Chondrocyte (in vitro differentiated cells): ENCODE data around the gene PI4K2A. TPM values are rescaled to one million over a fixed set of nuclear protein-coding genes. Genes with fewer than 3 reads are reported as not detected.

Experiments used
- DNase-seq: peaks from one replicate; pipeline ENCODE4 v3.0.0; 2021; ENCODE audit warnings: mixed read lengths, low spot score
- H3K27ac Mint-ChIP-seq: one replicate; pipeline ENCODE4 v1.8.0; 2021; ENCODE audit warnings: mild to moderate bottlenecking, moderate library complexity, mixed read lengths; ENCODE audit not compliant: unreplicated experiment
- H3K27me3 Mint-ChIP-seq: 2 replicates; pipeline ENCODE4 v1.8.0; 2021; ENCODE audit warnings: low read depth, mixed read lengths
- H3K36me3 Mint-ChIP-seq: 2 replicates; pipeline ENCODE4 v1.8.0; 2021; ENCODE audit warnings: low read depth, mixed read lengths
- H3K4me1 Mint-ChIP-seq: 2 replicates; pipeline ENCODE4 v1.8.0; 2021; ENCODE audit warnings: low read depth, mild to moderate bottlenecking, mixed read lengths
- H3K4me3 Mint-ChIP-seq: one replicate; pipeline ENCODE4 v1.8.0; 2021; ENCODE audit warnings: mild to moderate bottlenecking, moderate library complexity, mixed read lengths; ENCODE audit not compliant: unreplicated experiment
- H3K9me3 Mint-ChIP-seq: 2 replicates; pipeline ENCODE4 v1.8.0; 2021; ENCODE audit warnings: low read depth, mixed read lengths
- total RNA-seq: library from RNA; stranded (reverse); gene quantifications from 3 replicates; pipeline ENCODE4 v1.2.1, GENCODE V29; 2021
- TF ChIP-seq, protein P1 (sequence below): fragments of 200-600 bp; sonication (generic); IDR thresholded peaks from 2 replicates; pipeline ENCODE4 v1.5.0; 2021; ENCODE audit warnings: antibody characterized with exemption, mild to moderate bottlenecking, moderate library complexity

Gene PI4K2A
- total RNA-seq, 1 donor from 2014 or later, result 20.1 TPM

DNA sequence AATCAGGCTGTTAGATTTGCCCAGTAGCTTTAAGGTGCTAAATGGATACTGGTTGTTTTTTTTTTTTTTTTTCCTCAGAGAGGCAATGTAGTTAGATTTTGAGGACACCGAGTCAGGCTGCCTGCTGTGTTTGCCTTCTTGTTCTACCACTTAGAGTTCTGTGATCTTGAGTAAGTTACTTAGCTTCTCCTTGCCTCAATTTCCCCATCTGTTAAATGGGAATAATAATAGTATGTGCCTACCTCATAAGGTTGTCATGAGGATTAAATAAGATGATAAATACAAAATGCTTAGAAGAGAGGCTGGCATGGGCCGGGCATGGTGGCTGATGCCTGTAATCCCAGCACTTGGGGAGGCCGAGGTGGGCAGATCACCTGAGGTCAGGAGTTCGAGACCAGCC, 21.7 kb upstream of the PI4K2A start:
- TF ChIP-seq, protein P1, sequence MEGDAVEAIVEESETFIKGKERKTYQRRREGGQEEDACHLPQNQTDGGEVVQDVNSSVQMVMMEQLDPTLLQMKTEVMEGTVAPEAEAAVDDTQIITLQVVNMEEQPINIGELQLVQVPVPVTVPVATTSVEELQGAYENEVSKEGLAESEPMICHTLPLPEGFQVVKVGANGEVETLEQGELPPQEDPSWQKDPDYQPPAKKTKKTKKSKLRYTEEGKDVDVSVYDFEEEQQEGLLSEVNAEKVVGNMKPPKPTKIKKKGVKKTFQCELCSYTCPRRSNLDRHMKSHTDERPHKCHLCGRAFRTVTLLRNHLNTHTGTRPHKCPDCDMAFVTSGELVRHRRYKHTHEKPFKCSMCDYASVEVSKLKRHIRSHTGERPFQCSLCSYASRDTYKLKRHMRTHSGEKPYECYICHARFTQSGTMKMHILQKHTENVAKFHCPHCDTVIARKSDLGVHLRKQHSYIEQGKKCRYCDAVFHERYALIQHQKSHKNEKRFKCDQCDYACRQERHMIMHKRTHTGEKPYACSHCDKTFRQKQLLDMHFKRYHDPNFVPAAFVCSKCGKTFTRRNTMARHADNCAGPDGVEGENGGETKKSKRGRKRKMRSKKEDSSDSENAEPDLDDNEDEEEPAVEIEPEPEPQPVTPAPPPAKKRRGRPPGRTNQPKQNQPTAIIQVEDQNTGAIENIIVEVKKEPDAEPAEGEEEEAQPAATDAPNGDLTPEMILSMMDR, result no peak
- no peak for DNase-seq
- no peaks in the 10 kb centered on the region for H3K4me1 Mint-ChIP-seq
- no peaks in the 10 kb centered on the region for H3K9me3 Mint-ChIP-seq
- peaks cover 6% of the 10 kb centered on the region for H3K36me3 Mint-ChIP-seq
- H3K27me3 Mint-ChIP-seq, result no peaks in the 10 kb centered on the region
- H3K4me3 Mint-ChIP-seq, result no peak overlapping the region
- H3K27ac Mint-ChIP-seq, result no peak overlapping the region

DNA sequence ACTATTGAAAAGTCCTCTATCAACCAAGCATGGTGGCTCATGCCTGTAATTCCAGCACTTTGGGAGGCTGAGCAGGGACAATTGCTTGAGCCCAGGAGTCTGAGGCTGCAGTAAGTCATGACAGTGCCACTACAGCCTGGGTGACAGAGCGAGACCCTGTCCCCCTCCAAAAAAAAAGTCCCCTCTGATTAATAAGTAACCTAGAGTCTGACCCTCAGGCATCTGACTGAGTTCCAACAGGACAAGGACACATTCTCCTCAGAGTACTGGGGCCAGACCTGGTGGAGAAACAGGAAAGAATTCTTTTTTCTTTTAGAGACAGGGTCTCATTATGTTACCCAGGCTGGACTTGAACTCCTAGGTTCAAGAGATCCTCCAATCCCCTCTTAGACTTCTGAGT, 17.2 kb upstream of the PI4K2A start:
- DNase-seq, result no peak
- TF ChIP-seq, protein P1, result no peak
- H3K4me1 Mint-ChIP-seq, result no peaks in the 10 kb centered on the region
- no peak overlapping the region for H3K27ac Mint-ChIP-seq
- no peaks in the 10 kb centered on the region for H3K36me3 Mint-ChIP-seq
- no peaks in the 10 kb centered on the region for H3K9me3 Mint-ChIP-seq
- H3K4me3 Mint-ChIP-seq, result no peak overlapping the region
- H3K27me3 Mint-ChIP-seq, result no peaks in the 10 kb centered on the region

DNA sequence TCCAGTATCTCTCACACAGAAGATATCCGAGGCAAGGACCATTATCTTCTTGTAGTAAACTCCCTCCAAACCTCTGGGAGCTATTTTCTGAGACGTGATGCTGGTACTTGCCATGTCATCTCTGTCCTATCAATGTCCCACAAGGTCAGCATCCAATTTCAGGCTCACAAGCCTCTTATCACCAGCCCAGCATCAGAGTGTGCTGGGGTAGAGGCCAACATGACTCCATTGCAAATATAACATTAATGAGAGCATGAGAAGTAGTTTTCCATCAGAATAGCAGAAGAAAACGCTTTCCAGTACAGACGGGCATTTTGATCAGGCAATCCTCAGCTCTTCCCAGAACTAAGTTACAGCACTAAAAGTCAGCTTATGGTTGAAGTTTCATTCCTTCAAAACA, 12.7 kb upstream of the PI4K2A start:
- DNase-seq, result no peak
- Mint-ChIP-seq H3K36me3 (no peaks in the 10 kb centered on the region), H3K27me3 (no peaks in the 10 kb centered on the region), H3K4me1 (peaks cover 5% of the 10 kb centered on the region), H3K9me3 (no peaks in the 10 kb centered on the region), H3K4me3 (no peak overlapping the region), H3K27ac (no peak overlapping the region)
- TF ChIP-seq, protein P1, result no peak

DNA sequence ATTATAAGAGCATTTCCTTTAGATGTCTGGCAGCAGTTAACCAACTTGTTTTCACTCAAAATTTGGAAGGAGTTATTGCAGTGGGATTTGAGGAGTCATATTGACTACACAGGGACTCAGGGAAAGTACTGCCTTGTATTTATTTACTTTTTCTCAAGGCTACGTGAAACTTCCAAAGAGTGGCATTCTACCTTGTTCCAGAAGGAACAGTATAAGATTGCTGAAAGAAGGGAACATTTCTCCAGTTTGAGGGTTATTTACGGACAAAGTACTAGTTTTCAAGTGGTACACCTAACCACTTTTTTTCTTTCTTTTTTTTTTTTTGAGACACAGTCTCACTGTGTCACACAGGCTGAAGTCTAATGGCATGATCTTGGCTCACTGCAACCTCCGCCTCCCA, 12.2 kb upstream of the PI4K2A start:
- Mint-ChIP-seq H3K4me3 (no peak overlapping the region), H3K36me3 (peaks cover under 1% of the 10 kb centered on the region), H3K27ac (no peak overlapping the region), H3K27me3 (no peaks in the 10 kb centered on the region), H3K4me1 (peaks cover 8% of the 10 kb centered on the region), H3K9me3 (no peaks in the 10 kb centered on the region)
- TF ChIP-seq, protein P1, result no peak
- no peak for DNase-seq

DNA sequence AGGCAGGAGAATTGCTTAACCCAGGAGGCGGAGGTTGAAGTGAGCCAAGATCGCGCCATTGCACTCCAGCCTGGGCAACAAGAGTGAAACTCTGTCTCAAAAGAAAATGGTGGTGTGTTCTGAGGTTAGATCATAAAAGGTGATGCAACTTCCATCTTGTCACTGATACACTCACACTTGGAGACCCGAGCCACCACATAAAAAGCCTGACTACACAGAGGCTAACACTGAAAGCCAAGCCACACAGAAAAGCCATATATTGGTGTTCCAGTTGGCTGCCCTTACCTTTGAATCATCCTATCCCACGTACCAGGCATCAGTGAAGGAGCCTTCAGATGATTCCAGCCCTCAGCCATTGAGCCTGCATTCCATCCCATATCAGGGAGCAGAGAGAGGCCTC, 11.2 kb upstream of the PI4K2A start:
- no peak overlapping the region for H3K4me3 Mint-ChIP-seq
- no peaks in the 10 kb centered on the region for H3K9me3 Mint-ChIP-seq
- TF ChIP-seq, protein P1, result no peak
- DNase-seq, result no peak
- no peaks in the 10 kb centered on the region for H3K27me3 Mint-ChIP-seq
- peaks cover 15% of the 10 kb centered on the region for H3K4me1 Mint-ChIP-seq
- peaks cover 2% of the 10 kb centered on the region for H3K36me3 Mint-ChIP-seq
- H3K27ac Mint-ChIP-seq, result no peak overlapping the region
